IMR-90 (cell line): ENCODE data around the gene SNRPA1. TPM values are rescaled to one million over a fixed set of nuclear protein-coding genes. Genes with fewer than 3 reads are reported as not detected.
A peak's percentile ranks its signal among the peaks of the same experiment; 100 is the strongest.

Experiments
- ATAC-seq: fragments of 200-7000 bp; cut with Tn5 transposase; 2 replicates; pipeline ENCODE4 v1.9.1; 2020; ENCODE audit warnings: low read depth, mild to moderate bottlenecking, moderate library complexity
- BruUV-seq: library from RNA; stranded (reverse); fragments of 400-500 nt; replicated peaks from 2 replicates; lab custom pipeline; 2021; lab: Mats Ljungman, UMichigan
- CTCF ChIA-PET: fragments of 300-600 bp; formaldehyde crosslinking; extraction: SDS; loops from one replicate; lab custom pipeline; 2021; ENCODE audit warnings: antibody characterized with exemption; lab: Yijun Ruan, JAX
- POLR2A ChIA-PET: fragments of 300-600 bp; sonication (Branson Sonifier 250); formaldehyde crosslinking; loops from one replicate; lab custom pipeline; 2022; ENCODE audit warnings: antibody characterized with exemption; ENCODE audit not compliant: unreplicated experiment; lab: Charles Lee
- DNase-seq: peaks from one replicate; pipeline ENCODE4 v3.0.0; 2013
- H2AFZ ChIP-seq: replicated peaks from 2 replicates; pipeline ENCODE3; 2013; ENCODE audit warnings: low read length, mild to moderate bottlenecking; ENCODE audit not compliant: poor library complexity
- H2AK5ac ChIP-seq: 2 replicates; pipeline ENCODE4 v1.6.1; 2013; ENCODE audit warnings: low read depth, low read length, inconsistent platforms
- H2AK9ac ChIP-seq: replicated peaks from 2 replicates; pipeline ENCODE3; 2013; ENCODE audit warnings: mild to moderate bottlenecking, low read depth, low read length, moderate library complexity; ENCODE audit not compliant: poor library complexity
- H2BK120ac ChIP-seq: 2 replicates; pipeline ENCODE4 v1.6.1; 2013; ENCODE audit warnings: low read depth, low read length, inconsistent platforms
- H2BK15ac ChIP-seq: 3 replicates; pipeline ENCODE4 v1.6.1; 2013; ENCODE audit warnings: low read depth, low read length, inconsistent platforms
- H2BK20ac ChIP-seq: 2 replicates; pipeline ENCODE4 v1.6.1; 2013; ENCODE audit warnings: low read depth, mild to moderate bottlenecking, inconsistent platforms, low read length, moderate library complexity
- H2BK5ac ChIP-seq: 2 replicates; pipeline ENCODE4 v1.6.1; 2013; ENCODE audit warnings: mild to moderate bottlenecking, low read depth, low read length, inconsistent platforms; ENCODE audit not compliant: poor library complexity, severe bottlenecking
- H3K14ac ChIP-seq: replicated peaks from 2 replicates; pipeline ENCODE4 v1.6.1; 2013; ENCODE audit warnings: low read depth, low read length, inconsistent platforms
- H3K18ac ChIP-seq: 2 replicates; pipeline ENCODE4 v1.6.1; 2013; ENCODE audit warnings: low read depth, low read length, control low read depth
- H3K23ac ChIP-seq: 2 replicates; pipeline ENCODE4 v1.6.1; 2013; ENCODE audit warnings: low read depth, low read length, inconsistent platforms
- H3K27ac ChIP-seq: 2 replicates; pipeline ENCODE4 v1.5.1; 2013; ENCODE audit warnings: mild to moderate bottlenecking, control low read depth, low read length; ENCODE audit not compliant: insufficient read depth
- H3K27me3 ChIP-seq: 2 replicates; pipeline ENCODE4 v1.6.1; 2013; ENCODE audit warnings: low read length; ENCODE audit not compliant: control insufficient read depth, insufficient read depth
- H3K36me3 ChIP-seq: 2 replicates; pipeline ENCODE4 v1.6.1; 2013; ENCODE audit warnings: low read length, mixed read lengths; ENCODE audit not compliant: control insufficient read depth, insufficient read depth
- H3K4ac ChIP-seq: 2 replicates; pipeline ENCODE4 v1.6.1; 2013; ENCODE audit warnings: low read depth, low read length, inconsistent platforms
- H3K4me1 ChIP-seq: 2 replicates; pipeline ENCODE4 v1.6.1; 2013; ENCODE audit warnings: low read length, mixed read lengths; ENCODE audit not compliant: control insufficient read depth, insufficient read depth
- H3K4me2 ChIP-seq: 2 replicates; pipeline ENCODE4 v1.6.1; 2013; ENCODE audit warnings: low read depth, mild to moderate bottlenecking, control low read depth, low read length, moderate library complexity
- H3K4me3 ChIP-seq: 2 replicates; pipeline ENCODE4 v1.5.1; 2013; ENCODE audit warnings: low read depth, mild to moderate bottlenecking, control low read depth, low read length, moderate library complexity; ENCODE audit not compliant: insufficient read depth
- H3K56ac ChIP-seq: 2 replicates; pipeline ENCODE4 v1.6.1; 2013; ENCODE audit warnings: low read length, inconsistent platforms; ENCODE audit not compliant: insufficient read depth; ENCODE audit errors: extremely low read depth
- H3K79me1 ChIP-seq, 2 experiments: 2 replicates each; pipeline ENCODE4 v1.6.1; 2013; ENCODE audit warnings: low read length in 2 of 2, inconsistent platforms in 1 of 2, low read depth in 1 of 2
- H3K9ac ChIP-seq: 2 replicates; pipeline ENCODE4 v1.6.1; 2013; ENCODE audit warnings: low read depth, low read length, control low read depth
- H3K9me1 ChIP-seq: 2 replicates; pipeline ENCODE4 v1.6.1; 2013; ENCODE audit warnings: low read length, inconsistent platforms; ENCODE audit not compliant: insufficient read depth
- H3K9me3 ChIP-seq: 2 replicates; pipeline ENCODE4 v1.6.1; 2013; ENCODE audit warnings: low read length; ENCODE audit not compliant: control insufficient read depth, insufficient read depth
- H4K20me1 ChIP-seq: 2 replicates; pipeline ENCODE4 v1.6.1; 2013; ENCODE audit warnings: low read length, inconsistent platforms; ENCODE audit not compliant: insufficient read depth
- H4K5ac ChIP-seq: 2 replicates; pipeline ENCODE4 v1.6.1; 2013; ENCODE audit warnings: mild to moderate bottlenecking, low read depth, low read length, control low read depth
- H4K8ac ChIP-seq, 2 experiments: 2 replicates each; pipeline ENCODE4 v1.6.1; 2013; ENCODE audit warnings: low read depth in 2 of 2, low read length in 2 of 2, control low read depth in 1 of 2, inconsistent platforms in 1 of 2
- H4K91ac ChIP-seq: 2 replicates; pipeline ENCODE4 v1.6.1; 2013; ENCODE audit warnings: low read depth, low read length, inconsistent platforms; ENCODE audit not compliant: insufficient read depth
- CEBPB ChIP-seq: IDR thresholded peaks from 2 replicates; pipeline ENCODE4 v1.6.1; 2012; ENCODE audit warnings: low read depth, low read length, improper control_type of control experiment
- FOS ChIP-seq: fragments of 150-350 bp; IDR thresholded peaks from 2 replicates; pipeline ENCODE4 v1.6.1; 2016; ENCODE audit warnings: low read depth, low read length
- POLR2A ChIP-seq: IDR thresholded peaks from 2 replicates; pipeline ENCODE4 v1.6.1; 2012; ENCODE audit warnings: mild to moderate bottlenecking, low read depth, low read length
- WGBS, 2 experiments: methylation state at CpG; one replicate each; pipeline versions ENCODE4 v1.1.5 to v1.1.7; 2013; ENCODE audit warnings: missing lambda C conversion rate in 2 of 2; ENCODE audit not compliant: insufficient read length in 1 of 2; ENCODE audit errors: extremely low coverage in 2 of 2; 5-methylcytosine and 5-hydroxymethylcytosine counted together
- dilution Hi-C: fragments of 300-500 bp; cut with HindIII; formaldehyde crosslinking; loops from one replicate; pipeline ENCODE4 v1.14.3; 2018; ENCODE audit warnings: low sequenced_read_pairs; ENCODE audit not compliant: unreplicated experiment
- in situ Hi-C: fragments of 300-500 bp; cut with MboI; formaldehyde crosslinking; loops from 3 replicates; pipeline ENCODE4 v1.14.3; 2019; ENCODE audit warnings: low sequenced_read_pairs, inconsistent platforms, mixed read lengths
- intact Hi-C: fragments of 100-400 bp; cut with micrococcal nuclease; formaldehyde crosslinking; loops from 2 replicates; pipeline ENCODE4 v1.10.0; 2022
- polyA plus RNA-seq, 3 experiments: library from polyadenylated mRNA; depleted of rRNA; stranded (reverse); fragments of >200 nt; gene quantifications; 2 replicates each; pipeline ENCODE4 v1.2.3, GENCODE V29; 2012; ENCODE audit warnings: low replicate concordance in 1 of 3
- total RNA-seq: library from RNA; depleted of rRNA; stranded (reverse); fragments of >200 nt; gene quantifications from 2 replicates; pipeline ENCODE4 v1.2.3, GENCODE V29; 2012
- TF ChIP-seq, protein P1 (sequence below): fragments of 150-350 bp; IDR thresholded peaks from 2 replicates; pipeline ENCODE4 v1.6.1; 2017; ENCODE audit warnings: mild to moderate bottlenecking, antibody characterized with exemption, low read length, low read depth
- TF ChIP-seq, protein P2 (sequence below): fragments of 150-350 bp; IDR thresholded peaks from 2 replicates; pipeline ENCODE4 v1.6.1; 2016; ENCODE audit warnings: low read depth, mild to moderate bottlenecking, low read length, moderate library complexity, borderline replicate concordance
- TF ChIP-seq, protein P3 (sequence below): conservative IDR thresholded peaks from 2 replicates; pipeline ENCODE4 v1.5.1; 2012; ENCODE audit warnings: mild to moderate bottlenecking, low read depth, low read length, improper control_type of control experiment

Gene SNRPA1
- total and polyA plus RNA-seq, 2 of the 4 experiments (the other 2 are of a cell fraction) = 37.1 to 79.9 TPM

DNA sequence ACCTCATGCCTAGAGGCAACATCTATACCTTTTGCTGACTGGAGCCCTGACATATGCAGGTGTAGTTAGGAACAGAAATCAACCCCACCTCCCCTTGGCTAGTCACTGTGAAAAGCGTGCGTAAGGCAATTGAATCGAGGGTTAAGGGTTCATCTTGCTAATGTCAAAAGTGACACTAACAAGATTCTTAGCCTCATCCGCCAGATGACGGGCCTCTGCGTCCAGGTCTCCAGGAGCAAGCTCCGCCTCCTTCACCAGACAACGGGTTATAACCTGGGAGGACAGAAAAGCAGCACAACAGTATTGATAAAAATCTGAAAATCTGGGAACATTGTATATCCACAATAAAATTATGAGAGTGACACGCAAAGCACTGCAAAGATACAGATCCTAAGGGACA, 22.5 kb downstream of the SNRPA1 start:
- Histone ChIP-seq H2BK5ac (no peak overlapping the region), H2AFZ (no peak overlapping the region), H3K23ac (0 out of 2 replicates have a peak overlapping the region, but pooled peaks have one; percentile 10), H3K27ac (no peak overlapping the region), H3K56ac (no peak overlapping the region), H3K27me3 (no peaks in the 10 kb centered on the region), H3K4ac (no peak overlapping the region), H3K14ac (no peak overlapping the region), H2AK5ac (no peak overlapping the region), H2BK15ac (no peak overlapping the region), H3K36me3 (peaks cover 55% of the 10 kb centered on the region), H3K4me1 (peaks cover 2% of the 10 kb centered on the region), H3K4me2 (no peak overlapping the region), H2BK20ac (no peak overlapping the region), H4K5ac (no peak overlapping the region), H2AK9ac (no peak overlapping the region), H2BK120ac (no peak overlapping the region), H4K8ac (no peak overlapping the region), H4K20me1 (peaks cover 21% of the 10 kb centered on the region; the same call in 1 of the 2 replicates), H4K91ac (no peak overlapping the region), H3K9ac (no peak overlapping the region), H3K9me3 (no peaks in the 10 kb centered on the region), H3K9me1 (peaks cover 9% of the 10 kb centered on the region), H3K18ac (no peak overlapping the region), H3K79me1 (peaks cover 35 to 57% of the 10 kb centered on the region in 2 experiments), H3K4me3 (no peak overlapping the region)
- ChIA-PET CTCF (no interaction called here), POLR2A (no interaction called here)
- dilution Hi-C loops (no loop called here), intact Hi-C loops (no loop called here), in situ Hi-C loops (loop anchor here (25.0 kb wide), 2 partner anchors 360 to 560 kb away; partner anchors contain the start of gene LRRK1)
- no peak for DNase-seq
- BruUV-seq = no TSS peak
- ATAC-seq = no peak
- TF ChIP-seq POLR2A (no peak), FOS (no peak), CEBPB (no peak)
- TF ChIP-seq, protein P1, sequence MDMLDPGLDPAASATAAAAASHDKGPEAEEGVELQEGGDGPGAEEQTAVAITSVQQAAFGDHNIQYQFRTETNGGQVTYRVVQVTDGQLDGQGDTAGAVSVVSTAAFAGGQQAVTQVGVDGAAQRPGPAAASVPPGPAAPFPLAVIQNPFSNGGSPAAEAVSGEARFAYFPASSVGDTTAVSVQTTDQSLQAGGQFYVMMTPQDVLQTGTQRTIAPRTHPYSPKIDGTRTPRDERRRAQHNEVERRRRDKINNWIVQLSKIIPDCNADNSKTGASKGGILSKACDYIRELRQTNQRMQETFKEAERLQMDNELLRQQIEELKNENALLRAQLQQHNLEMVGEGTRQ = no peak
- TF ChIP-seq, protein P2, sequence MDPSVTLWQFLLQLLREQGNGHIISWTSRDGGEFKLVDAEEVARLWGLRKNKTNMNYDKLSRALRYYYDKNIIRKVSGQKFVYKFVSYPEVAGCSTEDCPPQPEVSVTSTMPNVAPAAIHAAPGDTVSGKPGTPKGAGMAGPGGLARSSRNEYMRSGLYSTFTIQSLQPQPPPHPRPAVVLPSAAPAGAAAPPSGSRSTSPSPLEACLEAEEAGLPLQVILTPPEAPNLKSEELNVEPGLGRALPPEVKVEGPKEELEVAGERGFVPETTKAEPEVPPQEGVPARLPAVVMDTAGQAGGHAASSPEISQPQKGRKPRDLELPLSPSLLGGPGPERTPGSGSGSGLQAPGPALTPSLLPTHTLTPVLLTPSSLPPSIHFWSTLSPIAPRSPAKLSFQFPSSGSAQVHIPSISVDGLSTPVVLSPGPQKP = no peak
- TF ChIP-seq, protein P3, sequence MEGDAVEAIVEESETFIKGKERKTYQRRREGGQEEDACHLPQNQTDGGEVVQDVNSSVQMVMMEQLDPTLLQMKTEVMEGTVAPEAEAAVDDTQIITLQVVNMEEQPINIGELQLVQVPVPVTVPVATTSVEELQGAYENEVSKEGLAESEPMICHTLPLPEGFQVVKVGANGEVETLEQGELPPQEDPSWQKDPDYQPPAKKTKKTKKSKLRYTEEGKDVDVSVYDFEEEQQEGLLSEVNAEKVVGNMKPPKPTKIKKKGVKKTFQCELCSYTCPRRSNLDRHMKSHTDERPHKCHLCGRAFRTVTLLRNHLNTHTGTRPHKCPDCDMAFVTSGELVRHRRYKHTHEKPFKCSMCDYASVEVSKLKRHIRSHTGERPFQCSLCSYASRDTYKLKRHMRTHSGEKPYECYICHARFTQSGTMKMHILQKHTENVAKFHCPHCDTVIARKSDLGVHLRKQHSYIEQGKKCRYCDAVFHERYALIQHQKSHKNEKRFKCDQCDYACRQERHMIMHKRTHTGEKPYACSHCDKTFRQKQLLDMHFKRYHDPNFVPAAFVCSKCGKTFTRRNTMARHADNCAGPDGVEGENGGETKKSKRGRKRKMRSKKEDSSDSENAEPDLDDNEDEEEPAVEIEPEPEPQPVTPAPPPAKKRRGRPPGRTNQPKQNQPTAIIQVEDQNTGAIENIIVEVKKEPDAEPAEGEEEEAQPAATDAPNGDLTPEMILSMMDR = no peak
- 80% methylated on average over 1 of the region's 9 CpGs; no CpG with 5 or more reads in 1 of the 2 experiments for WGBS, 2 experiments
